Erythroblast (primary cell): ENCODE data around the gene WBP2NL.

ENCODE experiments used
- GATA1 ChIP-seq: IDR thresholded peaks from 2 replicates; pipeline ENCODE4 v1.6.1; 2011; ENCODE audit warnings: low read depth, mild to moderate bottlenecking, control low read depth, low read length, moderate library complexity
- POLR2A ChIP-seq: IDR thresholded peaks from 2 replicates; pipeline ENCODE4 v1.6.1; 2011; ENCODE audit warnings: mild to moderate bottlenecking, low read length

DNA sequence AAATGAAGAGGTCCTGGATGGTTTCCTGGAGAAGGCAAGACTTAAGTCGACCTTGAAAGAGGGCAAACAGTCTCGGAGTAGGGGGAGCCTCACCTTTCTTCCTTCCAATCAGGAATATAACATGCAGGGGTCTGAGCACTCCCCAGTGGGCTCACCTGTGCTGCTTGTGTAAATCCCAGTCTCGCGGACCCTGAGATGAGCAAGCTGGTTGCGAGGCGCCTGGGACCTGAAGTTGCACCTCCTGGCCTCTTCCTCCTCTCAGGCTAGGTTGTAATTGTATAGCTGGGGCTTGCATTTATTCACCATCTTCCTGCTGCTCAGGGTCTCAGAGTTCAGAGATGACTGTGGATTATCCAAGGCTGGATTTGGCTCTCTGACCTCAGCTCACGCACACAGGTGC, 7.5 kb upstream of the WBP2NL start:
- TF ChIP-seq POLR2A, result no peak
- TF ChIP-seq GATA1, result no peak
